Measurements from ENCODE around the gene WNT1. TPM values are rescaled to one million over a fixed set of nuclear protein-coding genes. Genes with fewer than 3 reads are reported as not detected.
A peak's percentile ranks its signal among the peaks of the same experiment; 100 is the strongest.

Gene WNT1
- total RNA-seq, 1 experiment from 2014 or later: not detected

DNA sequence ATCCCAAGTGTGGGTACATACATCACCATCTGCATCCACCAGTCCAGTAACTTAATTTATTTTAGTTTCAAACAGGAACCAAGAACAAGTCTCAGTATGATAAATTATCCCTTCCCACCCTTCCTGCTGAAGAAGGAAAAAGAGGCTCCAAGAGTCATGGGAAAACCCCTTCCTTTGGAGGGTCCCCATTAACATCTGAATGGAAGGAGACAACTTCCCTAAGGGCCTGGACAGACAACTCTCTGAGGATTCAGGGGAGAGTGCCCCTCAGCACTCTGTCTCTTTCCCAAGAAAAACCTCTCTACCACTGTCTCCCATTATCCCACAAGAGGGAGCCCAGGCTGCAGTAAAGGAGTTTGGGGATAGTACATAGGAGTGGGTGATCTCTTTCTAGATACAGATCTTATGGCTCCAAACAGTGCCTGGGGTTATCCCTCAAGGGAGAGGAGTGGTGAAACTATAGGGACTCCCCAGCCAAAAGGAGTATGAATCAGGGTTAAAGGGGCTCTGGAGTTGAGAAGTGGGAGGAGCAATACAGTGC is 12.8 kb upstream of the WNT1 start:
- no peak overlapping the region for H2BK5ac ChIP-seq (ENCODE audit: insufficient read length, low read length)
- no peak overlapping the region for H2BK20ac ChIP-seq (ENCODE audit: low read depth, low read length, poor library complexity, severe bottlenecking)
- no peak overlapping the region for H4K8ac ChIP-seq (replicated peaks; ENCODE audit: insufficient read length, low read depth, low read length)
- peaks cover 27% of the 10 kb centered on the region; the same call in 1 of the 2 replicates for H3K27me3 ChIP-seq (ENCODE audit: insufficient read depth, low read length)
- no peak overlapping the region for H3K9ac ChIP-seq (ENCODE audit: extremely low read depth, insufficient read length, low read length)
- Mint-ChIP-seq H3K27me3 (ENCODE audit: low read depth) (peaks cover 40% of the 10 kb centered on the region), H3K4me1 (peaks cover 47 to 48% of the 10 kb centered on the region in 2 experiments), H3K36me3 (ENCODE audit: insufficient read depth in 1 of 3, low read depth in 3 of 3) (no peaks in the 10 kb centered on the region), H3K4me3 (peak overlapping the region in 1 of 2 experiments; percentile 63; a peak in 2 of 5 replicates), H3K9me3 (no peaks in the 10 kb centered on the region), H3K27ac (peak overlapping the region; percentile 58 to 87 (median 80); a peak in 5 of 7 replicates)
- no peak overlapping the region for H3K14ac ChIP-seq (ENCODE audit: insufficient read depth, low read length)
- no peak overlapping the region for H3K4ac ChIP-seq (ENCODE audit: low read depth, low read length)
- H2AK5ac ChIP-seq (ENCODE audit: insufficient read length, low read length): no peak overlapping the region
- H3K27ac ChIP-seq (ENCODE audit: insufficient read length, low read depth, low read length): no peak overlapping the region
- peak; percentile 77 for DNase-seq
- H3K23ac ChIP-seq (ENCODE audit: insufficient read length, low read depth, low read length): no peak overlapping the region
- H3K4me2 ChIP-seq (ENCODE audit: insufficient read depth, insufficient read length, low read length): peak overlapping the region; percentile 5
- H2BK15ac ChIP-seq (ENCODE audit: low read depth, low read length): no peak overlapping the region
- no peaks in the 10 kb centered on the region for H3K9me3 ChIP-seq (ENCODE audit: control insufficient read depth, low read depth, low read length)
- no peak overlapping the region for H3K18ac ChIP-seq (ENCODE audit: insufficient read length, low read depth, low read length)
- H2BK12ac ChIP-seq (ENCODE audit: insufficient read length, low read depth, low read length): no peak overlapping the region
- no peak overlapping the region for H2BK120ac ChIP-seq (ENCODE audit: low read depth, low read length, poor library complexity, severe bottlenecking)
- H2AFZ ChIP-seq (ENCODE audit: low read length): no peak overlapping the region
- H4K91ac ChIP-seq (ENCODE audit: insufficient read length, low read depth, low read length): no peak overlapping the region
- peaks cover 11% of the 10 kb centered on the region for H3K4me1 ChIP-seq (ENCODE audit: insufficient read depth, low read length)
- TF ChIP-seq, protein P1, sequence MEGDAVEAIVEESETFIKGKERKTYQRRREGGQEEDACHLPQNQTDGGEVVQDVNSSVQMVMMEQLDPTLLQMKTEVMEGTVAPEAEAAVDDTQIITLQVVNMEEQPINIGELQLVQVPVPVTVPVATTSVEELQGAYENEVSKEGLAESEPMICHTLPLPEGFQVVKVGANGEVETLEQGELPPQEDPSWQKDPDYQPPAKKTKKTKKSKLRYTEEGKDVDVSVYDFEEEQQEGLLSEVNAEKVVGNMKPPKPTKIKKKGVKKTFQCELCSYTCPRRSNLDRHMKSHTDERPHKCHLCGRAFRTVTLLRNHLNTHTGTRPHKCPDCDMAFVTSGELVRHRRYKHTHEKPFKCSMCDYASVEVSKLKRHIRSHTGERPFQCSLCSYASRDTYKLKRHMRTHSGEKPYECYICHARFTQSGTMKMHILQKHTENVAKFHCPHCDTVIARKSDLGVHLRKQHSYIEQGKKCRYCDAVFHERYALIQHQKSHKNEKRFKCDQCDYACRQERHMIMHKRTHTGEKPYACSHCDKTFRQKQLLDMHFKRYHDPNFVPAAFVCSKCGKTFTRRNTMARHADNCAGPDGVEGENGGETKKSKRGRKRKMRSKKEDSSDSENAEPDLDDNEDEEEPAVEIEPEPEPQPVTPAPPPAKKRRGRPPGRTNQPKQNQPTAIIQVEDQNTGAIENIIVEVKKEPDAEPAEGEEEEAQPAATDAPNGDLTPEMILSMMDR (conservative IDR thresholded peaks at IDR 0.05): peak; percentile 61; the same call in 2 of the 3 replicates
- peaks cover 4% of the 10 kb centered on the region for H3K23me2 ChIP-seq (ENCODE audit: insufficient read length, low read depth, low read length, poor library complexity, severe bottlenecking)
- H4K20me1 ChIP-seq (ENCODE audit: control insufficient read depth, insufficient read depth, insufficient read length): no peaks in the 10 kb centered on the region
- no peak overlapping the region for H3K56ac ChIP-seq (ENCODE audit: insufficient read length, low read depth, low read length)
- no peaks in the 10 kb centered on the region for H3K79me2 ChIP-seq (ENCODE audit: insufficient read depth, low read length)
- no peaks in the 10 kb centered on the region for H3K79me1 ChIP-seq (ENCODE audit: insufficient read depth, low read depth, low read length, poor library complexity, severe bottlenecking)
- no peak overlapping the region for H4K5ac ChIP-seq (ENCODE audit: insufficient read length, low read depth, low read length)
- H3T11ph ChIP-seq (ENCODE audit: low read length): no peak overlapping the region

Data from H9 (cell line).